GM18870 (cell line): ENCODE measurements around the gene PCDHGC5.

Experiments
- ATAC-seq: cut with Tn5 transposase; IDR thresholded peaks from one replicate; pipeline ENCODE4 v1.9.1; 2021; ENCODE audit warnings: moderate library complexity; ENCODE audit not compliant: unreplicated experiment

PCDHGC5 gene

GRCh38 chr5:141512390-141512910 lies 23.6 kb downstream of the PCDHGC5 start:
- no peak for ATAC-seq

- ATAC-seq: no peak
Measured at GRCh38 chr5:141512911-141513626, 24.2 kb downstream of the PCDHGC5 start.

- ATAC-seq: no peak
Measured at GRCh38 chr5:141513627-141514329, 24.9 kb downstream of the PCDHGC5 start.

- no peak for ATAC-seq
Measured at GRCh38 chr5:141514330-141515133, 25.7 kb downstream of the PCDHGC5 start.

- ATAC-seq: no peak
Measured at GRCh38 chr5:141515141-141515540, 26.3 kb downstream of the PCDHGC5 start.

- ATAC-seq: no peak
Measured at GRCh38 chr5:141515946-141516671, 27.2 kb downstream of the PCDHGC5 start.

DNA sequence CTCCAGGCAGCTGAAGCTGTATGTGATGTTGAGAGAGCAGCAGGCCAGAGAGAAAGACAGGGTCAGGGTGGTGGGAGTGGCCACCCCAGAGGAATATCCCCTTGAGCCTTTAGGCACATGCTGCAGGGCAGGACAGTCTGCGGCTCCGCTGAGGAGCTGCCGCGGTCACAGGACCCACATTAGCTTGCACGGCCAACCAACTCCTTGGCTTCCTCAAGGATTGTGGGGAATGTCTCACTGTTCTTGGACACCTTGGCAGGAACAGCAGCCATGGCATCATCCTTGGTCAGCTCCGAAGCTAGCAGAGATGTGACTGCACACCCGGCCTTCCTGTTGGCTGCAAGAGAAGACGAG lies 27.8 kb downstream of the PCDHGC5 start:
- ATAC-seq: no peak

GRCh38 chr5:141517312-141517711 lies 28.4 kb downstream of the PCDHGC5 start:
- ATAC-seq: no peak

- ATAC-seq: no peak
Measured at GRCh38 chr5:141517880-141518617, 29.2 kb downstream of the PCDHGC5 start.

DNA sequence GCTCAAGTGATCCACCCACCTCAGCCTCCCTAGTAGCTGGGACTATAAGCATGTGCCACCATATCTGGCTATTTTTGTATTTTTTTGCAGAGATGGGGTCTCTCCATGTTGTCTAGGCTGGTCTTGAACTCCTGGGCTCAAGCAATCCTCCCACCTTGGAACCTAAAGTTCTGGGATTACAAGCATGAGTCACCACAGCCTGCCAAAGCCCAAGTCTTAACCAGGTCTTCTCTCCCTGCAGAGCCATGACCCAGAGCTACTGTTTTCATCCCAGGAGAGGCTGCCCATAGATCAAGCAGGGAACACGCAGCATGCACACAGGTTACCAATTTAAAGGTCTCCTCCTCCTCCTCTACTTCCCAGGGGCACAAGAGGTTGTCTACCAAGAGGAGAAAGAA lies 29.7 kb downstream of the PCDHGC5 start:
- ATAC-seq: no peak

- no peak for ATAC-seq
Measured at GRCh38 chr5:141519605-141520565, 31.0 kb downstream of the PCDHGC5 start.

- ATAC-seq: no peak
Measured at GRCh38 chr5:141521244-141521781, 32.4 kb downstream of the PCDHGC5 start.

GRCh38 chr5:141522301-141522700 lies 33.4 kb downstream of the PCDHGC5 start:
- ATAC-seq: no peak

DNA sequence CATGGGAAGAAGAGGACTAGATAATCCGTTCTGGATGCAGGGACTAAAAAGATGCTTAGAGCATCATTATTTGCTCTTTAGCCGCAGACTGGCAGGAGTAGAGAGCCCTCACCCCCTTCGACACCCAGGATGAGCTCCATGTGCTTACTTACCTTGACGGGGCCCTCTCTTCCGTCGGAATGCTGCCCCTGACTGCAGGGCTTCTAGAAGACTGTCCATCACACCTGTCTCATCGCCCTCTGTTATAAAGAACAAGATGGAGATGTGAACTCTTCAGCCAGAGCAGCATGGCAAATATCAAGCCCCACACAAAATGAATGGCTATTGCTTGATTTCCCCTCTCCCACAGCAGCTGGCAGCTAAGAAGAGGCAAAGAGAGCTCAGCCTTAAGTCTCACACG lies 35.1 kb downstream of the PCDHGC5 start:
- no peak for ATAC-seq

GRCh38 chr5:141524604-141525597 lies 36.0 kb downstream of the PCDHGC5 start:
- ATAC-seq: peak; percentile 61

GRCh38 chr5:141525653-141526052 lies 36.8 kb downstream of the PCDHGC5 start:
- no peak for ATAC-seq

DNA sequence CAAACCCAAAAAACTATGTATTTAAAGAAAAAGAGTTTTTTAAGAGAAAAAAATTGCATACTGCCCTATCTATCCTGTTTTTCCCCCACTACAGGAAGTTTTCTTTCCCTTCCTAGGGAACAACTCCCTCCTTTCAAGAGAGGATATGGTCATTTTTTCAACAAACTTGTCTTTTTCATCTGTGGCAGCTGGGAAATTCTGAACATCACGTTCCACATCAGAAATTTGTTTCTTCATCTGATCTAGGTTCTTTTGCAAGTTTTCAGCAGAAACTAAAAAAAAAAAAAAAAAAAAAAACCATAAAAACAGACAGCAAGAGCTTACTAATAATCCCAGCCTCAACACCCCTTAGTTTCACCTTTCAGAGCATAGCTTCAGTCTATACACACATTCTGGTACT lies 38.5 kb downstream of the PCDHGC5 start:
- ATAC-seq: no peak
